ENCODE measurements around the gene CCT8. TPM values are rescaled to one million over a fixed set of nuclear protein-coding genes. Genes with fewer than 3 reads are reported as not detected.

Gene CCT8
- total and polyA plus RNA-seq, 10 of the 15 experiments (the other 5 are each of a cell fraction or from before 2014, with no cell fraction given): 321 to 696 (median 471) TPM

DNA sequence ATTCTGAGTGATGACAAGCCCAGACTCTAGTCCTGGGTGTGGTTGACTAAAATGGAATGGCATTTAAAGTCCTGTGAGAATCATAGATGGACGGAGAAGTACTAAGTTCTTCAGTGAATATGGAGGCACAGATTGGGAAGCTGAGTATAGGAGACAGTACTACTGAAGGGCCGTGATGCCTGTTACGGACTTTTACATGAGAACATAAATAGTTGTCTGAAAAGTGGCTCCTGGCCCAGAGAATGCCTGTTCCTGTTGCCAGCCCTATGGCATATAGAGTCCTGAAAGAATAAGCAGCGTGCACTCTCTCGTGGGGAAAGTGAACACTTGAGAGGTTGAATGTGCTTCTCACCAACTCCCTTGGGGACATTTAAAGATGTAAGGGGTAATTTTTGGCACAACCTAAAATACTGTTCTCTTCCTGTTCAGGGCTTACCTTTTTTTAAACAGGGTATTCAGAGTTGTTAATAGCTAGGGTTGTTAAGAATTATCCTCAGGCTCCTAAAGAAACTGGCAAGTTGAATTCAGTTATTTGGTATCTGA lies 20.4 kb downstream of the CCT8 start:
- no peaks in the 10 kb centered on the region; the same call in 2 of the 3 replicates for H3K9me3 ChIP-seq (replicated peaks; ENCODE audit: control insufficient read depth, insufficient read depth, low read length)
- no peaks in the 10 kb centered on the region for H3K27me3 ChIP-seq (replicated peaks in 1 of 2; ENCODE audit: control insufficient read depth in 2 of 2, insufficient read depth in 2 of 2, low read length in 1 of 2)
- H3K9ac ChIP-seq (ENCODE audit: control insufficient read depth, insufficient read depth, low read length): no peak overlapping the region
- H3K36me3 ChIP-seq (ENCODE audit: control insufficient read depth in 2 of 2, insufficient read depth in 2 of 2, low read length in 1 of 2): peaks cover 6 to 34% of the 10 kb centered on the region in 2 experiments
- CTCF ChIA-PET: no interaction called here
- DNase-seq (ENCODE audit: low read depth, low spot score): no peak
- POLR2A ChIA-PET: no interaction called here
- H3K4me1 ChIP-seq (ENCODE audit: control insufficient read depth, insufficient read depth, low read length): no peaks in the 10 kb centered on the region
- H3K4me3 ChIP-seq: no peak overlapping the region
- WGBS (ENCODE audit: insufficient coverage, insufficient replicate concordance, low lambda C conversion rate, missing lambda C conversion rate): 51% methylated on average over 5 of the region's 5 CpGs
- H3K4me2 ChIP-seq (ENCODE audit: control insufficient read depth, insufficient read depth): no peak overlapping the region
- SMC1A ChIA-PET (ENCODE audit: uncharacterized antibody, unreplicated experiment): interaction anchor here (1.3 to 1.4 kb wide), 3 partner anchors 12 to 35 kb away, joined by 4 to 5 read pairs (median 4); no protein-coding TSS in a partner anchor
- no peak overlapping the region for H2AFZ ChIP-seq (ENCODE audit: control insufficient read depth, low read depth, low read length)
- peak; percentile 25 for ATAC-seq
- RAD21 ChIA-PET (ENCODE audit: unreplicated experiment): no interaction called here
- BruUV-seq (replicated peaks): no TSS peak
- intact Hi-C loops (cut with micrococcal nuclease; ENCODE audit: unreplicated experiment) (no loop called here), in situ Hi-C loops (cut with MboI) (no loop called here)
- TF ChIP-seq HDGF (IDR thresholded peaks at IDR 0.05): no peak
- 0 out of 2 replicates have a peak, but pooled peaks have one; percentile 40 for TF ChIP-seq POLR2AphosphoS2 (IDR thresholded peaks at IDR 0.05; ENCODE audit: low read depth, low read length)
- H4K20me1 ChIP-seq (ENCODE audit: control insufficient read depth, insufficient read depth): no peaks in the 10 kb centered on the region
- no peak overlapping the region for H3K27ac ChIP-seq (ENCODE audit: control insufficient read depth, insufficient read depth)
- no peaks in the 10 kb centered on the region for H3K79me2 ChIP-seq (ENCODE audit: control insufficient read depth, insufficient read depth, low read length)
- no peak for FAIRE-seq

DNA sequence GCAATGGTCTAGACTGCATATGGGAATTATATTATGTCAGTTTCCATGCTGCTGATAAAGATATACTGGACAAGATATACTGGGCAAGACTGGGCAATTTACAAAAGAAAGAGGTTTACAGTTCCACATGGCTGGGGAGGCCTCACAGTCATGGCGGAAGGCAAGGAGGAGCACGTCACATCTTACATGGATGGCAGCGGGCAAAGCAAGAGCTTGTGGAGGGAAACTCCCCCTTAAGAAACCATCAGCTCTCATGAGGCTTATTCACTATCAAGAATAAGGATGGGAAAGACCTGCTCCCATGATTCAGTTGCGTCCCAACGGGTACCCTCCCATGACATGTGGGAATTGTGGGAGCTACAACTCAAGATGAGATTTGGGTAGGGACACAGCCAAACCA lies 21.2 kb downstream of the CCT8 start:
- RAD21 ChIA-PET (ENCODE audit: unreplicated experiment): no interaction called here
- no TSS peak for BruUV-seq (replicated peaks)
- H3K9me3 ChIP-seq (replicated peaks; ENCODE audit: control insufficient read depth, insufficient read depth, low read length): no peaks in the 10 kb centered on the region; the same call in 2 of the 3 replicates
- ATAC-seq (no peak), DNase-seq (ENCODE audit: low read depth, low spot score) (no peak), FAIRE-seq (no peak)
- H3K79me2 ChIP-seq (ENCODE audit: control insufficient read depth, insufficient read depth, low read length): no peaks in the 10 kb centered on the region
- peaks cover 4 to 32% of the 10 kb centered on the region in 2 experiments for H3K36me3 ChIP-seq (ENCODE audit: control insufficient read depth in 2 of 2, insufficient read depth in 2 of 2, low read length in 1 of 2)
- SMC1A ChIA-PET (ENCODE audit: uncharacterized antibody, unreplicated experiment): no interaction called here
- H3K4me3 ChIP-seq: no peak overlapping the region
- in situ Hi-C loops (cut with MboI) (no loop called here), intact Hi-C loops (cut with micrococcal nuclease; ENCODE audit: unreplicated experiment) (no loop called here)
- CTCF ChIA-PET: no interaction called here
- no peaks in the 10 kb centered on the region for H3K27me3 ChIP-seq (replicated peaks in 1 of 2; ENCODE audit: control insufficient read depth in 2 of 2, insufficient read depth in 2 of 2, low read length in 1 of 2)
- TF ChIP-seq ZZZ3 (IDR thresholded peaks at IDR 0.05; ENCODE audit: control insufficient read depth, insufficient read length, low read depth) (no peak), CBX5 (IDR thresholded peaks at IDR 0.05; ENCODE audit: low read depth) (no peak), ESRRA (IDR thresholded peaks at IDR 0.05; ENCODE audit: low read length) (no peak)
- TF ChIP-seq, protein P1, sequence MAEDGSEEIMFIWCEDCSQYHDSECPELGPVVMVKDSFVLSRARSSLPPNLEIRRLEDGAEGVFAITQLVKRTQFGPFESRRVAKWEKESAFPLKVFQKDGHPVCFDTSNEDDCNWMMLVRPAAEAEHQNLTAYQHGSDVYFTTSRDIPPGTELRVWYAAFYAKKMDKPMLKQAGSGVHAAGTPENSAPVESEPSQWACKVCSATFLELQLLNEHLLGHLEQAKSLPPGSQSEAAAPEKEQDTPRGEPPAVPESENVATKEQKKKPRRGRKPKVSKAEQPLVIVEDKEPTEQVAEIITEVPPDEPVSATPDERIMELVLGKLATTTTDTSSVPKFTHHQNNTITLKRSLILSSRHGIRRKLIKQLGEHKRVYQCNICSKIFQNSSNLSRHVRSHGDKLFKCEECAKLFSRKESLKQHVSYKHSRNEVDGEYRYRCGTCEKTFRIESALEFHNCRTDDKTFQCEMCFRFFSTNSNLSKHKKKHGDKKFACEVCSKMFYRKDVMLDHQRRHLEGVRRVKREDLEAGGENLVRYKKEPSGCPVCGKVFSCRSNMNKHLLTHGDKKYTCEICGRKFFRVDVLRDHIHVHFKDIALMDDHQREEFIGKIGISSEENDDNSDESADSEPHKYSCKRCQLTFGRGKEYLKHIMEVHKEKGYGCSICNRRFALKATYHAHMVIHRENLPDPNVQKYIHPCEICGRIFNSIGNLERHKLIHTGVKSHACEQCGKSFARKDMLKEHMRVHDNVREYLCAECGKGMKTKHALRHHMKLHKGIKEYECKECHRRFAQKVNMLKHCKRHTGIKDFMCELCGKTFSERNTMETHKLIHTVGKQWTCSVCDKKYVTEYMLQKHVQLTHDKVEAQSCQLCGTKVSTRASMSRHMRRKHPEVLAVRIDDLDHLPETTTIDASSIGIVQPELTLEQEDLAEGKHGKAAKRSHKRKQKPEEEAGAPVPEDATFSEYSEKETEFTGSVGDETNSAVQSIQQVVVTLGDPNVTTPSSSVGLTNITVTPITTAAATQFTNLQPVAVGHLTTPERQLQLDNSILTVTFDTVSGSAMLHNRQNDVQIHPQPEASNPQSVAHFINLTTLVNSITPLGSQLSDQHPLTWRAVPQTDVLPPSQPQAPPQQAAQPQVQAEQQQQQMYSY (CRISPR knock-in tag; IDR thresholded peaks at IDR 0.05): no peak
- no peak overlapping the region for H3K27ac ChIP-seq (ENCODE audit: control insufficient read depth, insufficient read depth)
- 99% methylated on average over 5 of the region's 5 CpGs for WGBS (ENCODE audit: insufficient coverage, insufficient replicate concordance, low lambda C conversion rate, missing lambda C conversion rate)
- H2AFZ ChIP-seq (ENCODE audit: control insufficient read depth, low read depth, low read length): no peak overlapping the region
- no peak overlapping the region for H3K4me2 ChIP-seq (ENCODE audit: control insufficient read depth, insufficient read depth)
- POLR2A ChIA-PET: no interaction called here
- no peaks in the 10 kb centered on the region for H4K20me1 ChIP-seq (ENCODE audit: control insufficient read depth, insufficient read depth)
- no peak overlapping the region for H3K9ac ChIP-seq (ENCODE audit: control insufficient read depth, insufficient read depth, low read length)
- H3K4me1 ChIP-seq (ENCODE audit: control insufficient read depth, insufficient read depth, low read length): no peaks in the 10 kb centered on the region
